Stimulated activated CD8-positive, alpha-beta memory T cell treated with anti-CD3 and anti-CD28 coated beads, Interleukin-7, amount 100 ng/mL, for 4 hours (primary cell): Measurements from ENCODE around the gene CDC42EP5.
A peak's percentile ranks its signal among the peaks of the same experiment; 100 is the strongest.

ENCODE experiments used
- DNase-seq, 2 donors: peaks; one replicate each; pipeline ENCODE4 v3.0.0-alpha.2; 2020; ENCODE audit warnings: low read depth in 2 of 2

CDC42EP5 gene

GRCh38 chr19:54428323-54429175 is 44.5 kb downstream of the CDC42EP5 start:
- DNase-seq = no peak

DNA sequence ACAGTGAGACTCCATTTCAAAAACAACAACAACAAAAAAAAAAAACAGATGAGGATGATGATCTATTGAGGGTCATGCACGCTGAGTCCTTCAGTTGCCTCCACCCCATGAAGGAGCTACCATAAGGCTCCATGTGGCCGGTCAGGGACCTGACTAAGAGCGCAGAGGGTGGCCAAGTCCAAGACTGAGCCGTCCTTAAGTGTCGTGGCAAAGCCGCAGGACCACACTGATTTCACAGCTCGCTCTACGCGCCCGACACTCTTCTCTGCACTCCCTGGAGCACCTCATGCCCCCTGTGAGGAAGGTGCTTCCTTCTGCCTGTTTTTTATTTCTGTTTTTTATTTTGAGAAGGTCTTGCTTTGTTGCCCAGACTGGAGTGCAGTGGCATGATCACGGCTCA is 45.5 kb downstream of the CDC42EP5 start:
- DNase-seq = no peak

DNA sequence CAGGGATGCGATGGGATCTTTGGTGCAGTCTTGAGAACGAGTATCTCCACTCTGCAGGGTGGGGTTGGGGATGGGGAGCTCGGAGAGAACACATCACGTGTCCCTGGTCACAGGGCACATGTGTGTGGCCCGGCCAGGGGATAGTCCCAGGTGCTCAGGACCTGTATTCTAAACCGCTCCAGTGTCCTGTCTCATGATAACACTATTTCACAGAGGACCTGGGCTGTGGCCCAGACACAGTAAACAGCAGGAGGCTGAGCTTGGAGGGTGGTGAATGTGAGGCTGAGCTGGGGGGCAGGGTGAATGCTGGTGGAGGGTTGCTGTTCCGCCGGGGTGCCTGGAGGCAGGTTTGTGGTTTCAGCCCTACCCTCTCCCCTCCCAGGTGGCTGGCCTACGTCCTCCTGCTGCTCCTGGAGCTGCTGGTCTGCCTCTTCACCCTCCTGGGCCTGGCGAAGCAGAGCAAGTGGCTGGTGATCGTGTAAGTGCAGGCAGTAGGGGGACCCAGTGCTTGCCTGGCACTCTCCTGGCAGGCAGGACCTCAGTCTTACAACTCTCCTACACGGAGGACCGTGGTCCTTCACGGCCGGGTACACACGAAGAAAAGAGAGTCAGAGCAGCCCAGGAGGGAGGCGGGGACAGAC is 46.7 kb downstream of the CDC42EP5 start:
- no peak for DNase-seq

DNA sequence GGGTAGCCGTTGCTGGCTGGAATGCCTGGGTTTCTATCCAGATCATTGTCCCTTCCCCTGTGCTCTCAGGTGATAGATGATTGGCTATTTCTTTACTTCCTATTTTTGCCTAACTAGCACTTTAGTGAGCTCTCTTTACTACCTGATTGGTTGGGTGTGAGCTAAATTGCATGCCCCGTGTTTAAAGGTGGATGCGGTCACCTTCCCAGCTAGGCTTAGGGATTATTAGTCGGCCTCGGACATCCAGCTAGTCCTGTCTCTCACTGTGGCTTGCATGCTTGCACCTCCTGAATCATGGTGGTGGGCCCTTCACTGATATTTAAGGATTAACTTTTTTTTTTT is 47.7 kb downstream of the CDC42EP5 start:
- no peak for DNase-seq

- no peak for DNase-seq
Measured at GRCh38 chr19:54424660-54425381, 48.3 kb downstream of the CDC42EP5 start.

- DNase-seq = no peak
Measured at GRCh38 chr19:54424201-54424600, 48.9 kb downstream of the CDC42EP5 start.

DNA sequence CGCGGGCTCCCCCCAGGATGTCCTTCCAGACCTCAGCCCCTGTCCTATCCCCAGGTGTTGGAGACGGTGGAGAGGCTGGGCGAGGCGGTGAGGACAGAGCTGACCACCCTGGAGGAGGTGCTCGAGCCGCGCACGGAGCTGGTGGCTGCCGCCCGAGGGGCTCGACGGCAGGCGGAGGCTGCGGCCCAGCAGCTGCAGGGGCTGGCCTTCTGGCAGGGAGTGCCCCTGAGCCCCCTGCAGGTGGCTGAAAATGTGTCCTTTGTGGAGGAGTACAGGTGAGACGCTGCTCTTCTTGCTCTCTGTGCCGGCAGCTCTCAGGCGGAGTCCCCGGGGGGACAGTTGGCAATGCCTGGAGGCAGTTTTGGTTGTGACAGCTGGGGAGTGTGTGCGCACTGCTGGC is 51.0 kb downstream of the CDC42EP5 start:
- DNase-seq = no peak

- DNase-seq = no peak
Measured at GRCh38 chr19:54421521-54421920, 51.6 kb downstream of the CDC42EP5 start.

GRCh38 chr19:54421169-54421516 is 52.0 kb downstream of the CDC42EP5 start:
- no peak for DNase-seq

DNA sequence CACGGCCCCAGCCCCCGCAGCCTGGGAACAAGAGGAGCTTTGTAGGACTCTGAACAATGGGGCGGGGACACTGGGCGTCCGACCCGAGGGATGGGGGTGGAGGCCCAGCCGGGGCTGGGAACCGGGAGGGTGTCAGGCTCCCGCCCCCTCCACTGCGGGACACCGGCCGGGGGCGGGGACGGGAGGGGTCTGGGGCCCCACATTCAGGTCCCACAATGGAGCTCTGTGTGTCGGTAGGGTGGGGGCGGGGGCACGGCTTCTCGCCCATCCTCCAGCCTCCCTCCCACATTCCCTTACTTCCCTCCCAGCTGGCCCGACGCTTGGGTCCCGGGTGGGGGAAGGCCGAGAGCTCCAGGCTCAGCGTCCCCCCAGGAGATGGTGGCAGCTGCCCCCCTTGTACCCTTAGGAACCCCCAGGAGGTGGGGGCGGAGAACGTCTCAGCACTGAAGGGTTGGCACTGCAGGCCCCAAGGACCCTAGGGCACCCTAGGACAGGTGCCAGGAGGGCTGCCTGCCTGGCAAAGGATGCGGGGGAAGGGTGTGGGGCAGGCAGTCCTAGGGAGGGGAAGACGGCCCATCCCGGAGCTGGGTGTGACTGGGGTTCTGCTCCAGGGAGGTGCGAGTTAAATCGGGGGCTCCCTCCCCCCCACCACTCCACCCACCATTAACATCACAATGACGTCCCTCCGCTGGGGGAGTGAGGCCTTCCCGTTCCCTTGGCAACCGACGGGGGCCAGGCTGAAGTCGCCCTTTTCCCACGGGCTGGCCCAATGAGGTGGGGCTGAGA is 52.5 kb downstream of the CDC42EP5 start:
- no peak for DNase-seq

DNA sequence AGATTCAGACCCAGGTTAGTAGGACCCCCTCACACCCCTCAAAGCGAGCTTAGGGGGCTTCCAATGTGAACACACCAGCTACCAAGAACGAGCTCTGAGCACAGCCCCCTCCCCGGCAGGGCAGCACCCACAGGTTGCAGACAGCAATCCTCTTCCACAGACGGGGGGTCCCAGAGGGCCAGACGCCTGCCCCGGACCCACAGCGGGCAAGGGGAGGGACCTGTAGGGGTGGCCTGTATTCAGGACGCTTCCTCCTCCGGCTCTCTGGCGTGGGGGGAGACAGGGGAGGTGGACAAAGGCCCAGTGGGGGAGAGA is 53.1 kb downstream of the CDC42EP5 start:
- DNase-seq = no peak

GRCh38 chr19:54418930-54419800 is 53.9 kb downstream of the CDC42EP5 start:
- no peak for DNase-seq

DNA sequence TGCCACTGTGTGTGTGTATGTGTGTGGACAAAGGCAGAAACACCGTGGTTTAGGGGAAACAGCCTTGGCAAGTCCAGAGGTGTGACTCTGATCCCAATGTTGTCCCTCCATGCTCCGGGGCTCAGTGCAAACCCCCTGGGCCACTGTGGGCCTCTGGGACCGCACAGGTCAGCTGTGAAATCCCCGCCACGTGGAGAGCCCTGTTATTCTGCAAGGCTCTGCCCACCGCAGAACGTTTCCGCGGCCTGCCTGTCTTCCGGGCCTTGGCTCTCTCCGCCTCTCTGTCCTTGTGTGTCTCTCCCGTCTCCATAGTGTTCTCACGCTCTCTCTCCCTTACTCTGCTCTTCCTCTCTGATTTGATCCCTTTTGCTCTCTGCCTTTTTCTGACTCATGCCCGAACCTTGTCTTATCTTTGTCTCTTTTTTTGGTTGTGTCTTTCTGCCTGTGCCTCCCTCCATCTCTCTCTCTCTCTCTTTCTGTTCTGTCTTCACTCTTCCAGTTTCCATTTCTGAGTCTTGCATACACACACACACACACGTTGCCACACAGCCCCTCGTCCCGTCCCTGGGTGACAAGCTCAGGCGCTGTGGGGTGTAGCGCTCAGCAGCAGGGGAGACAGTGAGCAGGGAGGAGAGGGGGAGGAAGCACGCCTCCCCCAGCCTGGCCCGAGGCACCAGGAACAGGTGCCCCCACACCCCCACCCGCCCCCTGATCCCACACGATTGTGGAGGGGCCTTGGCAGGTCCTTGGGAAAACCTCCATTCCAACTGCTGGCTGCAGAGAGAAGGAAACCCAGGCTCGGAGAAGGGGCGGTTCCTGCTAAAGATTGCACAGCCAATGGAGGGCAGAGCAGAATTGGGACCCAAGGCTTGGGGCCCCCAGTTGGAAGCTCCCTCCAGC is 54.8 kb downstream of the CDC42EP5 start:
- no peak for DNase-seq

DNA sequence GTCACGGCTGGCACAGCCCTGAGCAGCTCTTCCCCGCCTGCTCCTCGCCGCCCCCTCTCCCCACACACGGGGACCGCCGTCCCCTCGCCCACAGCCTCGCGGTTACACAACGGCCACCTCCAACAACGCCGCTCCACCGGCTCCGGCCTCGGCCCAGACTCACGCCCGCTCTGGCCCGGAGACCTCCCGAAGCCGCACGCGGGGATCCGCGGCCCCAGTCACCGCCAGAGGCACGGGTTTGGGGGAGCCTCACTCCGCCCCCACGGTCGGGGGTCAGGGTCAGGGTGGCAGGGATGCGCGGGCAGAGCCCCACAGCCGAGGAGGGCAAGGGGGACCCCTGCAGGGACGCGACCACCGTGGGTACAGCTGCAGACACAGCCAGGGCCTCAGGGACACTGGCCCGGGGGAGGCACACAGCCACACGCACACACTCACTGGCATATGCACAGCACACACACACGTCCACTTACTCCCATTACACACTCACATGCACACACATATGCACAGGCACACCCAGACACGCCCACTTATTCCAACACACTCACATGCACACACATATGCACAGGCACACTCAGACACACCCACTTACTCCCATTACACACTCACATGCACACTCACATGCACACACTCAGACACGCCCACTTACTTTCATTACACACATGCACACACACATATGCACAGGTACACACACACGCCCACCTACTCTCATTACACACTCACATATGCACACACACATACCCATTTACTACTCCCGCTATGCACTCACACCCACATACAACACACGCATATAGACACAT is 56.2 kb downstream of the CDC42EP5 start:
- no peak for DNase-seq

DNA sequence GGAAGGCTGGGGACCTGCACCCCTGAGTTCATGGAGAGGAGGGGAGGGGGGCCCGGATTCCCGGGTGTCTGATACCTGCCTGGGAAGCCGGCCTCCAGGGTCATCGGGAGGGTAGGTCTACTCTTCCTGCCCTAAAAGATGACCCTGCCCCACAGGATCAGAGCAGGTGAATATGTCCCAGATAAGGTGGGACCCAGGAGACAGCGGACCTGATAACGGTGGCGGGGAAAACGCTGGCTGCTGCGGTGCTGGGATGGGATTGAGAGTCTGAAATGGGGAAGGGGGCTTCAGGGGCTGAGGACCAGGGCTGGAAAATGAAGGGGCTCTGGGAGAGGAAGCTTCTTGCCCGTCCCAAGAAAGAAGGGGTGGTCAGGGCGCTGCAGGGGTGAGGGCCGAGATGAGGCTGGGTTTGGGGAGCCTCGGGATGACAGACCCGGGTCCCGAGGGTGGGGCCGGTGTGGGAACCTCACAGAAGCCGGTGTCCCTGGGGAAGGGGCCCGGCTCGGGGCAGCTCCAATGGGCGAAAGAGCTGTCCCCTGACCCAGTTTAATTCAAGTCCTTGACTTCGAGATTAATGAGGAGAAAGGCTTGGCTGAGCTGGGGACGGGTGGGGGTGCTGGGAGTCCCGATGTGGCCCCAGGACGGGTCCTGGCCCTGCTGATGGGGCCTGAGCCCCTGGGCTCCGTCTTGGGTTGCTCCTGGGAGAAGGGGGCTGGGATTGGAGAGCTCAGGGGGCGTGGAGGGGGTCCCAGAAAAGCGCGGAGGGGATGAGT is 57.0 kb downstream of the CDC42EP5 start:
- no peak for DNase-seq

DNA sequence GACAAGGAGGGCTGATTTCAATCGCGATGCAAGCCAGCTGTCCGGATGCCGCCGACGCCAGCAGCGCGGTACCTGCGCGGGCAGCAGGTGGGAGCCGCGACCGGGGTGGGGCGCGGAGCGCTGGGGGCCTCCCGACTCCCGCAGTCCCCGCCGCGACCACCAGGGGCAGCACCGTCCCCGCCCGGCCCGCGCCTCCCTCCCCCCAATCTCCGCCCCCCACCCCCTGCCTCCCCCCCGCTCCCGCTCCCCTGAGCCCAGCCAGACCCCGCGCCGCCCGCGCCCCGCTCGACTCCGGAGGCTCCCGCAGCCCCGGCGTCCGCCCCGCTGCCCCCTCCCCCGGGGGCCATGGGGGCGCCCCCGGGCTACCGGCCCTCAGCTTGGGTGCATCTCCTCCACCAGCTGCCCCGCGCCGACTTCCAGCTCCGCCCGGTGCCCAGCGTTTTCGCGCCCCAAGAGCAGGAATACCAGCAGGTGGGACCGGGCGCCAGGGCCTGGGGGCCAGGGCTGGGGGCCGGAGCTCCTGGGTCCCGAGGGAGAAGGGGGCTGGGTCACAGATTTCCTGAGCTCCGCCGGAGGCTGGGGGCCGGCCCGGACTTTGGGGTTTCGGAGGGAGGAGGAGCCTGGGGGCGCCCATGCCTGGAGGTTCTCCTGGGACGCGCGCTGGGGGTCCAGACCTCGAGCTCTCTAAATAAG is 57.7 kb downstream of the CDC42EP5 start, which contains the start of gene TTYH1:
TSS of gene TTYH1 (plus strand) at position 257 of the 693 bp plus-strand sequence. CDS start at position 346, 89 bp downstream.
- DNase-seq = peak in 1 of 2 donors; percentile 17
